NCI-H2196 treated with DMSO at 0.1 percent for 48 hours (cell line): ENCODE results near the gene CYP3A5.
"Not testable (repeated sequence)": the region's sequence is repeated elsewhere in the genome, so short reads cannot be mapped to it uniquely, and the experiment has no call there.

Experiments
- DNase-seq: peaks from one replicate; lab custom pipeline; 2025; ENCODE audit not compliant: unreplicated experiment; lab: John Stamatoyannopoulos, UW

CYP3A5 gene

DNA sequence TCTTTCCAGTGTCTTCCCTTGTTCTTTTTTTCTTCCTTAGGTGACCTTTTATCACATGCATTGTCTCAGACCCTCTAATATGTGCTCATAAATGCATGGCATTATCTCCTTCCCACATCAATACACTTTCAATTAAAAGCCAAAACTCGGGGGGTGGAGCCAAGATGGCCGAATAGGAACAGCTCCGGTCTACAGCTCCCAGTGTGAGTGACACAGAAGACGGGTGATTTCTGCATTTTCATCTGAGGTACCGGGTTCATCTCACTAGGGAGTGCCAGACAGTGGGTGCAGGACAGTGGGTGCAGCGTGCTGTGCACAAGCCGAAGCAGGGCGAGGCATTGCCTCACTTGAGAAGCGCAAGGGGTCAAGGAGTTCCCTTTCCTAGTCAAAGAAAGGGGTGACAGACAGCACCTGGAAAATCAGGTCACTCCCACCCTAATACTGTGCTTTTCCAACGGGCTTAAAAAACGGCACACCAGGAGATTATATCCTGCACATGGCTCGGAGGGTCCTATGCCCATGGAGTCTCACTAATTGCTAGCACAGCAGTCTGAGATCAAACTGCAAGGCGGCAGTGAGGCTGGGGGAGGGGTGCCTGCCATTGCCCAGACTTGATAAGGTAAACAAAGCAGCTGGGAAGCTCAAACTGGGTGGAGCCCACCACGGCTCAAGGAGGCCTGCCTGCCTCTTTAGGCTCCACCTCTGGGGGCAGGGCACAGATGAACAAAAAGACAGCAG lies 6.2 kb upstream of the CYP3A5 start:
- DNase-seq: not testable (repeated sequence)

DNA sequence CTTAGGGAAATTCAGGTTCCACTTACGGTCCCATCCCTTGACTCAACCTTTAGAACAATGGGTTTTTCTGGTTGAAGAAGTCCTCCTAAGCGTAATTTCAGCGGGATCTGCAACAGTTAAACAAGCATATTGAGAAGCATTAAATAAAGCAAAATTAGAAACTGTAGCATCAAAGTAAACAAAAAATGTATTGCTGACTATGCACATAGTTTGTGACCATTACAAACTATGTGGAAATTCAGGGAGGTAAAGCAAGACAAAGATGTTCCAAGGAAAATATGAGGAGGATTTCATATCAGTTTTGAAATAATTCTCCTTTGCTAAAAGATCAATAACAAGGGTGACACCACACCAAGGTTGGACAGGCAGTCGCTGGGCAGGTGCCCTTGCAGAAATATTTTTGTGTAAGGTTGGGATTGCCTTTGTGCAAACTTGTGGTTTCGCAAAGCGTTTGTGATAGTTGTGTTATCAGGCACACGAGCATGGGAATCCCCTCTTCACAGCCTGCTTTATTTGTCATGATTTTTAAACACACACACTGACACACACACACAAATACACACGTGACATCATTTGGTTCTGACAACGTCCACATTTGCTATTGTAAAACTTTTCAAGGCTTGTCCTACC lies 5.4 kb upstream of the CYP3A5 start:
- DNase-seq: no peak

DNA sequence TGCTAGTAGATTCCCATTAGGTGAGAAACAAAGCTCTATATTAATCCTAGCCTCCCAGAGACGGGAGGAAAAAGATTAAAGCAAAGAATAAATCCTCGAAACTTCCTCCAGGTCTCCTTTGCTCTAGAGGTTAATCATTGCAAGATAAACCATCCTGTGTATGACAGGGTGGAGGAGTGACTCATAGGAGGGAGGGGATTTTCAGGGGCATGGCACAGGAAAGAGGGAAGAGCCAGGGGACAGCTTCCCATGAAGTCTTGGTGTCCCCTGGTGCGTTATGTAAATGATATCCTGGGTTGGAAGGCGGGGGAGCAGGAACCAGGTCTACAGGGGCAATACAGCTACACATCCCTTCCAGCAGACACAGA lies 780 bp downstream of the CYP3A5 start:
- DNase-seq: no peak

DNA sequence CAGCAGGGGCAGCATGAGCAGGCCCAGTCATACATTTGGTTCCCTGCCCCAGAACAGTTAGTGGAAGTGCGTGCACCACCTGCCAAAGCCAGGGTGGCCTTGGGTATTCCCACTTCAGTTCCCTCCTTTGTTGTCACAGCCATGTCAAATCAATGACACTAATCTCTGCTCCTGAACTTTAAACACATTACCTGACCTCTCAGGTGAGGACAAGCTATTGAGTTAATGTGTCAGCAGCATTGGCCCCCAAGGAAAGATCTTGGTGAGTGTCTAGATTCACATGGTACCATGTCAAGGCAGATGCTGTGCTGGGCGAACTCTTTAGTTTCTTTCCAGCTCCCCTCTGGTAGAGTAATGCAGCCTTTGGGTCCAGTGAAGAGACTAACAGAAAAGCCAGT lies 2.1 kb downstream of the CYP3A5 start:
- no peak for DNase-seq

DNA sequence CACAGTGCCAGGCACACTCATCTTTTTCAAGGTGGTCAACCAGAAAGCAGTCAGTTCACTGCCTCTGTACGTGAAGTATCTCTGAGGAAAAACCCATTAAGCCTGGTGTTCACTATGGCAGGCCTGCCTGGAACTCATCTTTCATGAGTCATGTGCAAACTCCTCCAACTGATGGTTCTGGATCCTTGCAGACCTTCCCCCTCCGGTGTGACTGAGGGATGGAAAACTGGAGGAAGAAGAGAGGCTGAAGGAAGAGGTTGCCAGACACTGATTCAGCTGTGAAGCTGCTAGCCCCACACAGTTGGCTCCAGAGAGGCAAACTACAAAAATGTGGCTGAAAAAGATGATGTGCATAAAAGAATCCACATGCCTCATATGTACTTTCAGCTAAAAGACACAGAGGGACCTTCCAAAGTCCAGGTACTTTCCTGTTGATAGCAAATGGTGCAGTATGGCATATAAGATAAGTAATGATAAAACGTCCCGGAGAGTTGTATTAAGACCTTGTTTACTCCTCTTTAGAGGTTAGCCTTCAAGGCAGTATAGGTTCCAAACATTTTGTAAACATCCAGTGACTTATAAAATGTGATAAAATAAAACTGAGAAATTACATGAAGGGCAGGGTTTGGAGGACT lies 2.7 kb downstream of the CYP3A5 start:
- DNase-seq: no peak

DNA sequence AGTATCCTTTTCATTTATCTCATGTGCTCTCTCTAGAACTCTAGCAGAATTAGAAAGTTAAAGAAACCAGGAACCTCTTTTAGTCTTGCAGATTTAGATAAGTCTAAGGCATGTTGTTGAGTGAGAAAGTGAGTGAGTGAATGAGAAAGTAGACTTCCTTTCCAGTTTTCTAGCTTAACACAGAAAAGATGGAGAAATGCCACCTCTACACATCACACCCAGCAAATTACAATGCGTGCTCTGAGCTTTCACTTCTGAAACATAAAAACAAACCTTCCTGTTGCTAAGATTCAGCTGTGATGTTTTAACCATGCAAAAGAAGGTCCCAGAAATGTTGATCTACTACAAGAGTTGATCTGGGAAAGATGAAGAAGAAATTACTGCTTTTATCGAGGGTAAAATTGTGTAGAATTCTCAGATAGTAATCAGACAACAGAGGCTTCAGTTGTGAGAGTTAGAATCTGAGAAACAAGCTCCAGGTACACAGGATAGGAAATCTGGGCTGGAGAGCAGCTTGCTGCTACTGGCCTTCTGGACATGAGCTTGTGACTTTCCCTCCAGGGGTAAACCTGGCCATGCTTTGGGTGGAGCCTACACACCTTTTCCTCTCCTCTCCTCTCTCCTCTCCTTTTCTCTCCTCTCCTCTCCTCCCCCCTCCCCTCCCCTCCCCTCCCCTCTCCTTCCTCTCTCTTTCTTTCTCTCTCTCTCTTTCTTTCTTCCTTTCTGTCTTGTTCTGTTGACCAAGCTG lies 4.6 kb downstream of the CYP3A5 start:
- no peak for DNase-seq

DNA sequence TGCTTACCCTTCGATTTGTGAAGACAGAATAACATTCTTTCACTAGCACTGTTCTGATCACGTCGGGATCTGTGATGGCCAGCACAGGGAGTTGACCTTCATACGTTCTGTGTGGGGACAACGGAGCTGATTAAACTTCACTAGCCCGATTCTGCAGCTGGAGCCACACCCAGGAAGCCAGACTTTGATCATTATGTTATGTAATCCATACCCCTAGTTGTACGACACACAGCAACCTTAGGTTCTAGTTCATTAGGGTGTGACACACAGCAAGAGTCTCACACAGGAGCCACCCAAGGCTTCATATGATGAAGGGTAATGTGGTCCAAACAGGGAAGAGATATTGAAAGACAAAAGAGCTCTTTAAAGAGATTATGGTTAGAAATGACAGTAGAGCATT lies 7.2 kb downstream of the CYP3A5 start:
- no peak for DNase-seq

DNA sequence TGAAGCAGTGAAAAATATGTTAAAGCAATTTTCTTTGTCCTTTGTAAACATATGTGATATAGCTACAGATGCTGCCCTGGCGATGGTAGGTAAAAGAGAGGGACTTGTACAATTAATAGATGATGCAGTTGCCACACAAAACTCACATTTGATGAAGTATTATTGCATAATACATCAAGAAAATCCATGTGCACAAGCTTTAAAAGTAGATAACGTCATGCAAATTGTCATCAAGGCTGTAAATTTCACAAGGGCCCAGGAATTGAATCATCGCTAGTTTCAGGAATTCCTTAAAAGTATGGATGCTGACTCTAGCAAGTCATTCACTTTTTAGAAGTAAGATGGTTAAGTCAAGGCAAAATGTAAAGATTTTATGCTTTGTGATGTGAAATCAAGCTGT lies 10.0 kb downstream of the CYP3A5 start:
- DNase-seq: no peak

DNA sequence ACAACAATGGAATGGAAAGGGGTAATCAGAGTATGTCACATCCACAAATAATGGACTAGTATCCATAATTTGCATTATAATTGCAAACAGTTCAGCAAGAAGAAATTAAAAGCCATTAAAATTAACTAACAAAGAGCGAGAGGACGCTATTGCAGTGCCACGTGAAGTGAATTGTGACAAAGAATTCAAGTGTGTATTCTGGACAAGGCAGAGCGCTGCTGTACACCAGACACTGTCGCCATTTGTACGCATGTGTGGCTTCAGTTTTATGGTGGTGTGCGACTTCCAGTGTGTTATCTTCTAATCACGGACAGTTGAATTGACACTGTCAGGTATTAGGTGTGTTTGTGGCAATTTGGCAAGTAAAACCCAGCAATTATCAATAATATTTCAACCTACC lies 11.3 kb downstream of the CYP3A5 start:
- no peak for DNase-seq

DNA sequence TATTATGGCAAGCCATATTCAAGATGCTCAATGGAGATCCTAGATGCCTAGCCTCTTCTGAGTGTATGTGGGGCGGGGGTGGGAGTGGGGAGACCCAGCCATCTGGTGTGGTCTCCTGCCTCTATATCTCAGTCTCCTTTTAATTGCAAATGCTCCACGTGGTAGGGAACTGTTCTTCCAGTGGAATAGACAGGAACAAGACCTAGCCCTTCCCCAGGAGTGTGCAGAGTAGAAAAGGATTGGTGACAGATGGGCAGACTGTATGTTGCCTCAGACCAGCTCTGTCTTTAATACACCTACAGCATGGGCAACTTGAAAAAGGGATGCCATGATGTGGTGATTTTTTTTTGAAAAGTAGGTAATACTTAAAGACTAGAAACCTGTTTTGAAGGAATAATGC lies 12.6 kb downstream of the CYP3A5 start:
- no peak for DNase-seq

DNA sequence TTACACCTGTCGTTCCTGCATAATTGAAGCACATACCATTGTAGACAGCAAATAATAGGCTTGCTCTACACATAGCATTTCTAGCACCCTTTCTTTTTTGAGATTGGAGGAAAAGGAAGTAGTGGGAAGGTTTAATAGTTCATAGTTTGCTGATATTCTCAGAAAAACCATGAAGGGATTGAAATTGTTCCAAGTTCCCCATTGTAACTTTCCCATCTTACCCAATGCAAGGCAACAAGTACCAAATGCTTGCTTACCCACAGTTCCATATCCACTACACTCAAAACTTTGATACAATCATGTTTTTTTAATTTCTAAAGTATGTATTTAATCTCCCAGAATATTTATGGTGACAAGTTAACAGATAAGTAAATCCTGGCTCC lies 13.8 kb downstream of the CYP3A5 start:
- no peak for DNase-seq

DNA sequence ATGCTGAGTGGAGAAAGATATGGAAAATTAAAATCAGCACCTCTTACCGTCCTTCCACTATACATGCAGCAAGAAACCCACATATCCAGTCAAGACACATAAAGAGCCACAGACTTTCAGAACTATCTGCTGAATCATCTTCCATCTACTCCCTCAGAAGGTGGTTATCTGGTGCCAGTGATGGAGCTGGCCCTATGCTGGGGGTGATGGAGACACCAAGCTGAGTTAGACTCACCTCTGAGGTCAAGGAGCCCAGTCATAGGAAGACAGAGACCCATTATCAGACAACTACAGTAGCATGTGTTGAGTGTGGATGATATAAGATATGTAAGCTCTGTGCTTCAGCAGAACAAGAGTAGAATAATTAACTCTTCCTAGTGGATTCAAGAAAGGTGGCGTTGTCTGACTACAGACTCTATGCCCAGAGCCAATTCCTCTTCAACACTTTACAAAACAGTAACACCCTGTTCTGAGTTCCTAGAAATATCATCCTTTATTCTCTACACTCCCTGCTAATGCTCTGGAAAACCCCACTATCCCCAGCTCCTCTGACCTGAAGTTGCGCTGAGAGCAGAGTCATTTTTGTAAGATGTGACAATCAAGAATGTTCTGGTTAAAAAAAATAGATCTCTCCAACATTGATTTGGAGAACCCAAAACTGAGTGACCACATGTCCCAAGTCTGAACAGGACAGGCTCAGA lies 14.3 kb downstream of the CYP3A5 start:
- no peak for DNase-seq

DNA sequence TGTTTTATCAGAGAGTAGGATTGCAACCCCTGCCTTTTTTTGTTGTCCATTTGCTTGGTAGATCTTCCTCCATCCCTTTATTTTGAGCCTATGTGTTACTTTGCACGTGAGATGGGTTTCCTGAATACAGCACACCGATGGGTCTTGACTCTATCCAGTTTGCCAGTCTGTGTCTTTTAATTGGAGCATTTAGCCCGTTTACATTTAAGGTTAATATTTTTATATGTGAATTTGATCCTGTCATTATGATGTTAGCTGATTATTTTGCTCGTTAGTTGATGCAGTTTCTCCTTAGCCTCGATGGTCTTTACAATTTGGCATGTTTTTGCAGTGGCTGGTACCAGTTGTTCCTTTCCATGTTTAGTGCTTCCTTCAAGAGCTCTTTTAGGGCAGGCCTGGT lies 21.9 kb downstream of the CYP3A5 start:
- not testable (repeated sequence) for DNase-seq

DNA sequence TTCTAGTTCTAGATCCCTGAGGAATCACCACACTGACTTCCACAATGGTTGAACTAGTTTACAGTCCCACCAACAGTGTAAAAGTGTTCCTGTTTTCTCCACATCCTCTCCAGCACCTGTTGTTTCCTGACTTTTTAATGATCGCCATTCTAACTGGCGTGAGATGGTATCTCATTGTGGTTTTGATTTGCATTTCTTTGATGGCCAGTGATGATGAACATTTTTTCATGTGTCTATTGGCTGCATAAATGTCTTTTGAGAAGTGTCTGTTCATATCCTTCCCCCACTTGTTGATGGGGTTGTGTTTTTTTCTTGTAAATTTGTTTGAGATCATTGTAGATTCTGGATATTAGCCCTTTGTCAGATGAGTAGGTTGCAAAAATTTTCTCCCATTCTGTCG lies 25.2 kb downstream of the CYP3A5 start:
- DNase-seq: not testable (repeated sequence)

DNA sequence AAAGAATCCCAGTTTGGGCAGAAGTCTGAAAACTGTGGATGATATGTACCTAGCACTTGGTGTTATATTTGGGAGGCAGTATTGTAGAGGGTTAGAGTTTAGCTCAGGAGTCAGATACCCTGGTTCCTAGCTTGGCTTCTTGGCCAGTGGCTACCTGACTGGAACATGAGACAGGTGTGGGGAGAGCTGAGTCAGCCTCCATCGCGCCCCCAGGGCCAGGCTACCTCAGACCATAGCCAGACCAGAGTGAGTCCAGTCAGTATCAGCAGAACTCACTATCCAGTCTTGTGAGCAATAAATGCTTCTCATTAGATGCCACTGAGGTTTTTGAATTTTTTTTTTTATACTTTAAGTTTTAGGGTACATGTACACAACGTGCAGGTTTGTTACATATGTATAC lies 26.0 kb downstream of the CYP3A5 start:
- DNase-seq: no peak

DNA sequence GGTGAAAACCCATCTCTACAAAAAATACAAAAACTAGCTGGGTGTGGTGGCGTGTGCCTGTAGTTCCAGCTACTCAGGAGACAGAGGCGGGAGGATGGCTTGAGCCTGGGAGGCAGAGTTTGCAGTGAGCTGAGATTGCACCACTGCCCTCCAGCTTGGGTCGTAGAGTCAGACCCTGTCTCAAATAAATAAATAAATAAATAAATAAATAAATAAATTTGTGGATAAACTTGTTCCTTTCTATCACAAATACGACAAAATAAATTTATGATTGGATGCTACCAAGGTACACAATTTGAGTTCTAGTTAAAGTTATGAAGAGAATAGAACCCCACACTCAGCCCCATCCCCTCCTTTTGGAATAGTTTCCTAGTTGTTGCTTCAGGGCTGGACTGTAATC lies 26.5 kb downstream of the CYP3A5 start:
- not testable (repeated sequence) for DNase-seq

DNA sequence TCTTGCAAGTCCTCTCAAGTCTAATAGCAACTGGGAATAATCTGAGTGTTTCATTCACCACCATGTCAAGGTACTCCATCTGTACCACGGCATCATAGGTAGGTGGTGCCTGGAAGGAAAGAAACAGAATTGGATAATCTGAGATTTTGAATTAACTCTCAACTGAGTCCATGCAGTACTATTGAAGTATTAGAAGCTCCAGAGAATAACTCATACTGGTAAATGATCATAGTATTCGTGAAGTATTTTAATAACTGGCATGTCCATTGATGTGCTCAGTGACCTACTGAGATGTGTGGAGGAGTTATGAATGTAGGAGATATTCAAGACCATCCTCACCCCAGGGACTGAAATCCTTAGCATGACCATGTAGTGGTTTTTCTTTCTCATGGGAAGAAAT lies 27.1 kb downstream of the CYP3A5 start:
- no peak for DNase-seq

DNA sequence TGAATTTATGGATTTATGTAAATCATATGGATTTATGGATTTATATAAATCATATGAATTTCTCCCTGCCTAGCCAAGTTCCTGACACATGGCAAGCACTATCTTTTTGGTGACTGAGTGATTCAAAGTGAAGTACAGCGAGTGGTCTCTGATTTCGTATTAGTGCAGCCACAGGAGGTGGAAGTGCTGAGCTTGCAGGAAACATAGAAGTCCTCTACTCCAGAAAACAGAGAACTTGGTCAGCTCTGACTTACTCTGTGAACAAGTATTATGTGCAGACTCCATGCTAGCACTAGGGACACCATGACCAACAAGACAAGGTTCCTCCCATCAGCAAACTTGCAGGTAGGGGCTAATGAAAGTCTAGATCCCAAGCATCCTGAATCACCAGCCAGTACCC lies 28.5 kb downstream of the CYP3A5 start:
- DNase-seq: no peak

DNA sequence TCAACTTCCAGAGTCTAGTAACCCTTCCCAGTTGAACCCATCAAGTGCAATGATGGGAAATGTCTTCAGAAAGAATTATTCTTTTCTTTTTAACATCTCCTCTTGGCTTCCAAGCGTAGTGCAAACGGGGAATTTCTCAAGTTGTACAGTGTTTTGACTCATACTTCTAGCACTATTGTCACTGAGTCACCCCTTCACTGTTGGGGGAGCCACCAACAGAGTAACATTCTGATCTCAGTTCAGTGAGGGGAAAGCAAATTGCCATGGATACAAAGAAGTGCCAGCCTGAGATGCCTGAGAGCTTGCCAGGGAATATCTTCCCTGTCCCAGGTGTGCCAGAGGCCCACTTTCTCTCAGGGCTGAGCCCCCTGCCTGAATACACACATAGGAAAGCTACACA lies 31.0 kb downstream of the CYP3A5 start:
- no peak for DNase-seq

DNA sequence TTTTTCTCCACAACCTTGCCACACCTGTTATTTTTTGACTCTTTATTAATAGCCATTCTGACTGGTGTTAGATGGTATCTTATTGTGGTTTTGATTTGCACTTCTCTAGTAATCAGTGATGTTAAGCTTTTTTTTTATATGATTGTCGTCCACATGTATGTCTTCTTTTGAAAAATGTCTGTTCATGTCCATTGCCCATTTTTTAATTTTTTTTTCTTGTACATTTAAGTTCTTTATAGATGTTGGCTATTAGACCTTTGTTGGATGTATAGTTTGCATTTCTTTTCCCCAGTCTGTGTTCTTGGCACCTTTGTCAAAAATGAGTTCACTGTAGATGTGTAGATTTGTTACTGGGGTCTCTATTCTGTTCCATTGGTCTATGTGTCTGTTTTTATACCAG lies 34.2 kb downstream of the CYP3A5 start:
- no peak for DNase-seq

DNA sequence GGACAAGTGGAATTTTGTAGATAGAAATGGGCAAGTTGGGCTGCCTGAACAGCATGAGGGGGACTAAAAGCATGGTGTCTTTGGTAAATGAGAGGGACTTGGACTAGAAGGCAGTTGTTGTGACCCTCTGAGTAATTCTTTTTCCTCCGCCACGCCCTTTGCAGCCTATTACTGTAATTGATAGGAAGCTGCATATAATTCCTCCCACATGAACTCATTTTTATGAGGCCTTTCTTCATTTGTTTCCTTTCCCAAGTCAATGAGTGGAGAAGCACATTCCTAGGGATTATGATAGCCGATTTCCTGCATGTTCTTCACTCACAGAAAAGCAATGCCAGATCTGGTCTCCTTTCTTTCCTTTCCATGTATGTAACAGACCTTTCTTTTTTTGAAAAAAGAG lies 35.4 kb downstream of the CYP3A5 start:
- no peak for DNase-seq
